Erythroblast (primary cell): Measurements from ENCODE around the gene CLPSL2.

ENCODE experiments used
- GATA1 ChIP-seq: IDR thresholded peaks from 2 replicates; pipeline ENCODE4 v1.6.1; 2011; ENCODE audit warnings: low read depth, mild to moderate bottlenecking, control low read depth, low read length, moderate library complexity
- POLR2A ChIP-seq: IDR thresholded peaks from 2 replicates; pipeline ENCODE4 v1.6.1; 2011; ENCODE audit warnings: mild to moderate bottlenecking, low read length

GRCh38 chr6:35727935-35728682 is 48.3 kb upstream of the CLPSL2 start:
- peak; percentile 82 for TF ChIP-seq POLR2A
- no peak for TF ChIP-seq GATA1
